Hepatocyte (in vitro differentiated cells): ENCODE results near the gene STRAP.

Experiments used
- EZH2 ChIP-seq: fragments of 200-600 bp; sonication (generic); IDR thresholded peaks from 2 replicates; pipeline ENCODE4 v1.6.1; 2016; ENCODE audit warnings: antibody characterized with exemption, mild to moderate bottlenecking, borderline replicate concordance
- TF ChIP-seq, protein P1 (sequence below): fragments of 200-600 bp; sonication (generic); IDR thresholded peaks from 2 replicates; pipeline ENCODE4 v1.5.1; 2016; ENCODE audit warnings: antibody characterized with exemption, mild to moderate bottlenecking; ENCODE audit not compliant: poor library complexity

DNA sequence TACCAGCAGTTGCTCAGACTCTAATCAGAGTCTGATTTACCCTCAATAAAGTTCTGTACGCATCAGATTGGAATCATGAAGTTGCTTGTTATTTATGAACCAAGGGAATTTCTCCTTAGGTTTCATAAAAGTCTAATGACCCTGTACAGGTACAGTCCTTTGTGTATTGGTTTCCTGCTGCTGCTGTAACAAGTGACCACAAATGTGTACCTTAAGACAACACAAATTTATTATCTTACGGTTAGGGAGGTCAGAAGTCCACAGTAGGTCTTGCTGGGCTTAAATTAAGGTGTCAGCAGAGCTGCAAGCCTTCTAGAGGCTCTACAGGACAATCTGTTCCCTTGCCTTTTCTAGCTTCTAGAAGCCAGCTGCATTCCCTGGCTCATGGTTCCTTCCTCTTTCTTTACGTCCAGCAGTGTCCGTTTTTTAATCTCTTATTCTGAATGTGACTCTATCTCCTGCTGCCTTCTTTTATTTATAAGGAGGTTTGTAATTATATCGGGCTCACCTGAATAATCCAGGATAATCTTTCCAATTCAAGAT lies 22.3 kb downstream of the STRAP start:
- no peak for TF ChIP-seq EZH2
- TF ChIP-seq, protein P1, sequence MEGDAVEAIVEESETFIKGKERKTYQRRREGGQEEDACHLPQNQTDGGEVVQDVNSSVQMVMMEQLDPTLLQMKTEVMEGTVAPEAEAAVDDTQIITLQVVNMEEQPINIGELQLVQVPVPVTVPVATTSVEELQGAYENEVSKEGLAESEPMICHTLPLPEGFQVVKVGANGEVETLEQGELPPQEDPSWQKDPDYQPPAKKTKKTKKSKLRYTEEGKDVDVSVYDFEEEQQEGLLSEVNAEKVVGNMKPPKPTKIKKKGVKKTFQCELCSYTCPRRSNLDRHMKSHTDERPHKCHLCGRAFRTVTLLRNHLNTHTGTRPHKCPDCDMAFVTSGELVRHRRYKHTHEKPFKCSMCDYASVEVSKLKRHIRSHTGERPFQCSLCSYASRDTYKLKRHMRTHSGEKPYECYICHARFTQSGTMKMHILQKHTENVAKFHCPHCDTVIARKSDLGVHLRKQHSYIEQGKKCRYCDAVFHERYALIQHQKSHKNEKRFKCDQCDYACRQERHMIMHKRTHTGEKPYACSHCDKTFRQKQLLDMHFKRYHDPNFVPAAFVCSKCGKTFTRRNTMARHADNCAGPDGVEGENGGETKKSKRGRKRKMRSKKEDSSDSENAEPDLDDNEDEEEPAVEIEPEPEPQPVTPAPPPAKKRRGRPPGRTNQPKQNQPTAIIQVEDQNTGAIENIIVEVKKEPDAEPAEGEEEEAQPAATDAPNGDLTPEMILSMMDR: no peak
